ENCODE measurements around the gene VCX. TPM values are rescaled to one million over a fixed set of nuclear protein-coding genes. Genes with fewer than 3 reads are reported as not detected.
"Not testable (repeated sequence)": the region's sequence is repeated elsewhere in the genome, so short reads cannot be mapped to it uniquely, and the experiment has no call there.

The VCX gene
- not detected in 2 replicates for total RNA-seq
- not detected in 2 replicates for polyA plus RNA-seq
- polyA plus RNA-seq (2011; cell fraction: cytosol; rRNA removed): not detected in 2 replicates
- polyA plus RNA-seq (2011; cell fraction: nucleus; rRNA removed): not detected in 2 replicates
- not detected in 2 replicates for polyA plus RNA-seq (2012)
- not detected in 2 replicates for polyA minus RNA-seq
- not detected for polyA minus RNA-seq (2011; cell fraction: cytosol; rRNA and poly(A)+ RNA removed)
- not detected in 2 replicates for polyA minus RNA-seq (2011; cell fraction: nucleus; rRNA and poly(A)+ RNA removed)
- not detected for Bru-seq, nascent RNA
- BruChase-seq, experiment 1, labeled RNA remaining after a 6-hour chase: not detected
- not detected for BruChase-seq, experiment 2, labeled RNA remaining after a 2-hour chase
- long read RNA-seq: 0 reads

- POLR2A ChIA-PET; H3K79me2 ChIP-seq (ENCODE audit: control insufficient read depth, insufficient read depth, low read length); H3K27ac ChIP-seq (ENCODE audit: insufficient read depth, low read depth, low read length); H3K27me3 ChIP-seq (ENCODE audit: control insufficient read depth in 2 of 2, insufficient read depth in 2 of 2, low read length in 2 of 2); H3K9ac ChIP-seq (replicated peaks; ENCODE audit: extremely low read depth, insufficient read depth, low read length); H3K4me3 ChIP-seq (replicated peaks in 1 of 3; ENCODE audit: insufficient read depth in 1 of 3, low read depth in 1 of 3, low read length in 3 of 3); H3K36me3 ChIP-seq (ENCODE audit: control insufficient read depth in 2 of 2, extremely low read depth in 1 of 2, insufficient read depth in 2 of 2, low read length in 2 of 2); H3K9me3 ChIP-seq (replicated peaks; ENCODE audit: control insufficient read depth, insufficient read depth, low read length); H3K9me1 ChIP-seq (replicated peaks; ENCODE audit: control insufficient read depth, extremely low read depth, insufficient read depth, low read length); DNase-seq (ENCODE audit: low read depth, low spot score); H3K4me2 ChIP-seq (ENCODE audit: insufficient read depth, low read length); BruUV-seq (replicated peaks); dilution Hi-C loops (cut with MboI; ENCODE audit: extremely low pct_ligation_motif_present, low sequenced_read_pairs); FAIRE-seq; H3K4me1 ChIP-seq (ENCODE audit: control insufficient read depth, extremely low read depth, insufficient read depth, low read length); H2AFZ ChIP-seq (ENCODE audit: low read depth, low read length); H4K20me1 ChIP-seq (replicated peaks; ENCODE audit: control insufficient read depth, extremely low read depth, insufficient read depth, low read length); intact Hi-C loops (cut with micrococcal nuclease); CTCF ChIA-PET: not testable (repeated sequence)
Measured at GRCh38 chrX:7842871-7843270, at the start of gene VCX. VCX (plus strand) TSS chrX:7843171; CDS start chrX:7843204, 33 bp downstream.

- ChIA-PET POLR2A (no interaction called here), CTCF (no interaction called here)
- no peaks in the 10 kb centered on the region for H3K4me1 ChIP-seq (ENCODE audit: control insufficient read depth, extremely low read depth, insufficient read depth, low read length)
- BruUV-seq (replicated peaks): no TSS peak
- H4K20me1 ChIP-seq (replicated peaks; ENCODE audit: control insufficient read depth, extremely low read depth, insufficient read depth, low read length): no peaks in the 10 kb centered on the region
- TF ChIP-seq MAX (IDR thresholded peaks at IDR 0.05; ENCODE audit: insufficient read depth, insufficient read length) (no peak), EZH2 (IDR thresholded peaks at IDR 0.05; ENCODE audit: borderline replicate concordance, low read depth, low read length, severe bottlenecking) (no peak), MYC (IDR thresholded peaks at IDR 0.05; ENCODE audit: low read depth, low read length) (no peak)
- H3K27ac ChIP-seq (ENCODE audit: insufficient read depth, low read depth, low read length): no peak overlapping the region
- intact Hi-C loops (cut with micrococcal nuclease): no loop called here
- no peak for DNase-seq (ENCODE audit: low read depth, low spot score)
- no peak overlapping the region for H3K4me3 ChIP-seq (replicated peaks in 1 of 3; ENCODE audit: insufficient read depth in 1 of 3, low read depth in 1 of 3, low read length in 3 of 3)
- no peaks in the 10 kb centered on the region for H3K9me3 ChIP-seq (replicated peaks; ENCODE audit: control insufficient read depth, insufficient read depth, low read length)
- H3K27me3 ChIP-seq (ENCODE audit: control insufficient read depth in 2 of 2, insufficient read depth in 2 of 2, low read length in 2 of 2): no peaks in the 10 kb centered on the region
- no peak overlapping the region for H2AFZ ChIP-seq (ENCODE audit: low read depth, low read length)
- dilution Hi-C loops (cut with MboI; ENCODE audit: extremely low pct_ligation_motif_present, low sequenced_read_pairs): no loop called here
- H3K9ac ChIP-seq (replicated peaks; ENCODE audit: extremely low read depth, insufficient read depth, low read length): no peak overlapping the region
- FAIRE-seq: no peak
- H3K9me1 ChIP-seq (replicated peaks; ENCODE audit: control insufficient read depth, extremely low read depth, insufficient read depth, low read length): no peaks in the 10 kb centered on the region
- H3K79me2 ChIP-seq (ENCODE audit: control insufficient read depth, insufficient read depth, low read length): no peaks in the 10 kb centered on the region
- no peak overlapping the region for H3K4me2 ChIP-seq (ENCODE audit: insufficient read depth, low read length)
- no peaks in the 10 kb centered on the region for H3K36me3 ChIP-seq (ENCODE audit: control insufficient read depth in 2 of 2, extremely low read depth in 1 of 2, insufficient read depth in 2 of 2, low read length in 2 of 2)
Measured at GRCh38 chrX:7798327-7798726, 44.6 kb upstream of the VCX start.

Measured in endothelial cell of umbilical vein (primary cell).